NOMO-1 (cell line): Measurements from ENCODE around the gene PPP1R26.
"Not testable (repeated sequence)": the region's sequence is repeated elsewhere in the genome, so short reads cannot be mapped to it uniquely, and the experiment has no call there.

Experiments used
- DNase-seq, 2 experiments: peaks; one replicate each; lab custom pipeline; 2025; ENCODE audit not compliant: unreplicated experiment in 2 of 2; lab: John Stamatoyannopoulos, UW

PPP1R26 gene

GRCh38 chr9:135516132-135516860, 36.7 kb downstream of the PPP1R26 start:
- no peak for DNase-seq

- no peak for DNase-seq
Measured at GRCh38 chr9:135517407-135517822, 37.8 kb downstream of the PPP1R26 start.

- DNase-seq, result no peak
Measured at GRCh38 chr9:135519179-135519971, 39.8 kb downstream of the PPP1R26 start.

GRCh38 chr9:135520916-135521607, 41.5 kb downstream of the PPP1R26 start, which contains the start of gene LCN1:
Gene LCN1, plus strand, starts transcription at chr9:135521440. Its CDS starts 58 bp downstream, at chr9:135521498.
- no peak for DNase-seq

- no peak for DNase-seq
Measured at GRCh38 chr9:135521608-135522095, 42.1 kb downstream of the PPP1R26 start.

GRCh38 chr9:135522137-135522877, 42.7 kb downstream of the PPP1R26 start:
- no peak for DNase-seq

GRCh38 chr9:135522931-135523330, 43.3 kb downstream of the PPP1R26 start:
- no peak for DNase-seq

- DNase-seq, result no peak
Measured at GRCh38 chr9:135523521-135524129, 44.0 kb downstream of the PPP1R26 start.

- no peak for DNase-seq
Measured at GRCh38 chr9:135524130-135524861, 44.7 kb downstream of the PPP1R26 start.

- DNase-seq, result no peak
Measured at GRCh38 chr9:135525241-135526088, 45.9 kb downstream of the PPP1R26 start.

GRCh38 chr9:135526089-135526729, 46.6 kb downstream of the PPP1R26 start:
- DNase-seq, result no peak

GRCh38 chr9:135526730-135527571, 47.4 kb downstream of the PPP1R26 start:
- no peak for DNase-seq

GRCh38 chr9:135528842-135529435, 49.4 kb downstream of the PPP1R26 start:
- not testable (repeated sequence) for DNase-seq

- DNase-seq, result no peak
Measured at GRCh38 chr9:135530146-135530545, 50.6 kb downstream of the PPP1R26 start.

- DNase-seq, result no peak
Measured at GRCh38 chr9:135531096-135531495, 51.5 kb downstream of the PPP1R26 start.

- DNase-seq, result no peak
Measured at GRCh38 chr9:135533113-135533512, 53.5 kb downstream of the PPP1R26 start.

GRCh38 chr9:135533674-135534073, 54.1 kb downstream of the PPP1R26 start:
- DNase-seq, result no peak
